ENCODE results near the gene CDC14B.
"Not testable (repeated sequence)": the region's sequence is repeated elsewhere in the genome, so short reads cannot be mapped to it uniquely, and the experiment has no call there.

Gene CDC14B

GRCh38 chr9:96585426-96585825, 34.2 kb downstream of the CDC14B start:
- no peak for DNase-seq (ENCODE audit: low read depth)

DNA sequence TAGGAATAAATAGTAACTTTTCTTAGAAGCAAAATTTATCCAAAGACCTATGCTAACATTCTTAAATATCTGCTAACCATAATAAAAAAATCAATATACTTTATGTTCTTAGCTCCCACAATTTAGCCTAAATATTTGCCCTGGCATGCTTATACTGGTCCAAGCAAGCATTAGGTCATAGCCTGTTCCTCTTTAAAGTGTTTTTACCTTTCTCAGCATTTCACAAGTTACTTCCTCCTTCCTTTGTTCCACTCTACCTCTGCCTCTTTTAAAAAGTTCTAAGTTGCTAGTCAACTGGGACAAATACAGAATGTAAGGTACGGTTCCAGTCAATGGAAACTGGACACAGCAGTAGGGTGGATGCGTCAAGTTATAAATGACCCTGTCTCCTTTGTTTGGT, 37.4 kb downstream of the CDC14B start:
- DNase-seq (ENCODE audit: low read depth): not testable (repeated sequence)

- peak; percentile 26 for DNase-seq (ENCODE audit: low read depth)
Measured at GRCh38 chr9:96581786-96582185, 37.9 kb downstream of the CDC14B start.

DNA sequence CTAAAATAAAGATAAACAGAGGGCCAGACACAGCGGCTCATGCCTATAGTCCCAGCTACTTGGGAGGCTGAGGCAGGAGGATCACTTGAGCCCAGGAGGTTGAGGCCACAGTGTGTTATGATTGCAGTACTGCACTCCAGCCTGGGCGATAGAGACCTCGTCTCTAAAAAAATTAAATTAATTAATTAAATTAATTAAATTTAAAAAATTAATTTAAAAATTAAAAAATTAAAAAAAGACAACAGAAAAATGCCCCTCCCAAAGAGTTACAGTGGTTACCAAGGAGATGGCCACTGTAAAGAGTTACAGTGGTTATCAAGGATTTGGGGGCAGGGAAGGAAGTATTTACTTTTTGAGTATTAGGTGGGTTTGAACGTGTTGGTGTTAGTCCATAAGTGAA, 38.3 kb downstream of the CDC14B start:
- no peak for DNase-seq (ENCODE audit: low read depth)

GRCh38 chr9:96574931-96575351, 44.7 kb downstream of the CDC14B start:
- peak; percentile 96 for DNase-seq (ENCODE audit: low read depth)

DNA sequence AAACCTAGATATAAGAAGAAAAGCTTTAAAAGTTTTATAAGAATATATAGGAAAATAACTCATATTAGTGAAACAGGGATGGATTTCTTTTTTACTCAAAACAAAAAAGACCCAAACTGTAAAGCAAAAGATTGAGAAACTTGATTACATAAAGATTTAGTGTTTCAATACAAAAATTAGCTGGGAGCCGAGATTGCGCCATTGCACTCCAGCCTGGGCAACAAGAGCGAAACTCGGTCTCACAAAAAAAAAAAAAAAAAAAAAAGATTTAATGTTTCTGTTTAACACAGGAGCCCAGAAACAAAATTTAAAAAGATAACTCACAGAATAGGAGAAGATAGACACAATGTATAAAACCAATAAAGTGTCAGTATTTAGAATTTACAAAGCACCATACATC, 45.2 kb downstream of the CDC14B start:
- peak; percentile 23 for DNase-seq (ENCODE audit: low read depth)

GRCh38 chr9:96567203-96567700, 52.4 kb downstream of the CDC14B start:
- peak; percentile 12 for DNase-seq (ENCODE audit: low read depth)

DNA sequence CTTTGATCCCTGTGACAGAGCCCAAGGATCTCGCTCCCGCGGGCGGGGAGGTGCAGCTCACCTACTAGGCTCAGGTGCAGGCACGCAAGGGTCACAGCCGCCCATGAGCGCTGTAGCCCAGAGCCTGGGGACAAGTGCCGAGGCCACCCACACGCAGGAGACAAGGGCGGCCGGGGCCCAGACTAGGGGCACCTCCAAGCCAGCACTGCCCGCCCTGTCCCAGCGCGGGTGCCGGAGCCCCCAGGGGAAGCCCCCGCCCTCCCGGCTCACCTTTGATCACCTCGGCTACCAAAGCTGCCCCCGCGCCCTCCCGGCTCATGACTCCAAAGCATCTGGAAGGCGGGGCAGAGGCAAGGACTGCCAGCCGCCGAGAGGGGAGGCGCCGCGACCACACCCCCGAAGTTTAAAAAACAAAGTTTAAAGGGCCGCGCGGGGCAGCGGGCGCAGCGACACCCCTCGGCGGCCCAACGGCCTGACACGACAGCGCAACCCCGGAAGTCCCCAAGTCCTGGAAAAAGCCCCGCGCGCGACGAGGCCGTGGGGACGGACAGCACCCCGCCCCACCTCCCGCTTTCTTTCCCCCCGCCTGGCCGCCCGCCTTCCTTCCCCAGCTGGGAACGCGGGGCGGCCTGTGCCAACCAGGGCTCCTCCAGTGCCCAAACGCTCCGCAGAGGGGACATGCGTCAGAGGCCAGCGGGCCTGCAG, 53.0 kb downstream of the CDC14B start:
- DNase-seq (ENCODE audit: low read depth): peak; percentile 5

GRCh38 chr9:96565671-96566497, 53.8 kb downstream of the CDC14B start:
- DNase-seq (ENCODE audit: low read depth): peak; percentile 42

DNA sequence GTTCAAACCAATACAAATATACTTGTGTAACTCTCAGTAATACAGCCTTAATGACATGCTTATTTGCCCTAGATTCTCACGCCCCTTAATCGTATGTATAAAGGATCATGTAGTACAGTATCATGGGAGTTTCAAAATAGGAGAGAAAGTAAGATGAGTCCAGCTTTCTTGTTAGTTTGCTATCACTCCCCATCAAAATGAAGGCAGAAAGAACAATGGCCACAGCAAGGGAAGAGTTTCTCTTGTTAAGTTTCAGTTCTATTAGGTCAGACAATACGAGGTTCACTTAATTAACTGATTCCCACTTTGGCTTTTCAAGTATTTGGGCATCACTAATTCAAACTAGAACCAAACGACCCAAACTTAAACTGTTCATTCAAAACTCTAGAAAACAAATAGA, 55.4 kb downstream of the CDC14B start:
- DNase-seq (ENCODE audit: low read depth): no peak

- DNase-seq (ENCODE audit: low read depth): no peak
Measured at GRCh38 chr9:96559339-96559943, 60.2 kb downstream of the CDC14B start.

GRCh38 chr9:96557921-96558320, 61.7 kb downstream of the CDC14B start:
- DNase-seq (ENCODE audit: low read depth): no peak

DNA sequence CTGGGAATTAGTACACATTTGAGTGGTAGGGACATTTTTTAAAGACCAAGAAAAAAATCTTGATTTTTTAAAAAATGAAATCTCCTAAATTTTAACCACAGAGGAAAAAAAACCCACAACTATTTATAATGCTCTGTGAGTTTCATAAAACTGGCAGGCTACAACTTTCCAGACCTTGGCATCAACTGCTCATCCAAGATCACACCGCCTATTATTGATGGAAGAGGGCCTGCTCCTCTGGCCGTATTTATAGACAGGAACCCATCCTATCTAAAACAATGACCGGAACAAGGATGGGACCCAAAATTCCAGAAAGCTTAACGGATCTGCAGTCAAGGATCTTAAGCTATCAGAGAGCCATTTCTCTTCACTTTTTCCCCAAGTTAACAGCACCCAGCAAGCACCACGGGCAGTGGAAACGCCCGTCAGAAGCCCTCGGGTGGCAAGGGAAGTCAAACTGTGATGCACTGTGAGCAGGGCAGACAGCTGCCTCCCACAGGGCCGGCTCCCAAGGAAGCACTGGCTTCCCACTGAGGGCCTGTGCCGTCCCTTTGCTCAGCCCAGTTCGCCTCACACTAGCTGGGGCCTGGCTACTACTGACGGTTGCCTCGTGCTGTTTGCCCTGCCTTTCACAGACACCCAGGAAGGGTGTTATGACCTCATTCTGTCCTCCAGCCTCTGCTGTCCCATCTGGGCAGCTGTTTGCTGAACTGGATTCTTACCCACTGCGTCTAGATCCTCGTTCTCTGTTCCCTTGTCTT, 62.8 kb downstream of the CDC14B start:
- no peak for DNase-seq (ENCODE audit: low read depth)

GRCh38 chr9:96555567-96556386, 63.9 kb downstream of the CDC14B start:
- DNase-seq (ENCODE audit: low read depth): peak; percentile 8

DNA sequence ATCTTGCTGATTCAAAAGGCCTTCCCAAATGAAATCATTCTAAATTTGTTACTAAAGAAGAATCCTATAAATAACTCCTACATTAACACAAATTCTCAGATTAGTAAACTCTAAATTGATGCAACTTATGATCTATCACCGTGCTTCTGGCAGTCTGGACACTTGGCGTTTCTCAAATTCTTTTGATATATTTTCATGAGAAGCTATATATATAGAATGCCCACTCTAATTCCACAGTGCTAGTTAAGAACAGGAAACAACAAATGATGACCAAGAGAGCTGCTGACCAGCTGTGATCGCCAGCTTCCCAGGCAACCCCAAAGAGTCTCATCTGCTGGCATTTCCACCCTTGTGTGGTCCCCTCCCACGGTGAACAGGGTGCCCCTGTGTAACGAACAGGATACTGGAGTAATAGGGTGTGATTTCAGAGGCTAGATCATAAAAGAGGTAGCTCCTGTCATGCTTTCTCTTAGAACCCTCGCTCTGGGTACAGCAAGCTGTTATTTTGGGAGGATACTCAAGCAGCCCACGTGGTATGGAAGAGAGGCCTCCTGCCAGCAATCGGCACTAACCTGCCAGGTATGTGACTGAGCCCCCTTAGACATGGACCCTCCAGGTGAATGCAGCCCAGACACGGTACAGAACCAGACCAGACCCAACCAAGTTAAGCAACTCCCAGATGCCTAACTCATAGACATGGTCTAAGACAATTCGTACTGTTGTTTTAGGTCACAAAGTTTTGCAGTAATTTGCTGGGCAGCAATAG, 64.7 kb downstream of the CDC14B start:
- DNase-seq (ENCODE audit: low read depth): peak; percentile 57

DNA sequence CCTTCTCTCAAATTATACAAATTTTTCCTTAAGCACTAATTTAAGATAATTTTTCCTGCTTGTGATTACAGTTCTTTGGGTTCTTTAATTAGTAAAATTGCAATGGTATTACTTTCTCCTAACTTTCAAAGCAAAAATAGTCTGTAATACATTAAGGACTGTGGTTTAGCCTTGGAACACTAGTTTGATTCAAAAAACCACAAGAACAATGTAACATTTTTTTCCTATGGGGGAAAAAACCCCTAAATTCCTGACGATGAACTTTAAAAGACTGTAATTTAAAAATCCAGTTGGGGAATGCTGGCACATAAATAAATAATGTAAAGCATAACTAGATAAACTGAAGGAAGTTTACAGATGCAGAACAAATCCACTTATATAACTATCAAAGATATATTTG, 65.3 kb downstream of the CDC14B start:
- DNase-seq (ENCODE audit: low read depth): peak; percentile 37

- peak; percentile 79 for DNase-seq (ENCODE audit: low read depth)
Measured at GRCh38 chr9:96553070-96553469, 66.6 kb downstream of the CDC14B start.

GRCh38 chr9:96551403-96551802, 68.2 kb downstream of the CDC14B start:
- DNase-seq (ENCODE audit: low read depth): no peak

DNA sequence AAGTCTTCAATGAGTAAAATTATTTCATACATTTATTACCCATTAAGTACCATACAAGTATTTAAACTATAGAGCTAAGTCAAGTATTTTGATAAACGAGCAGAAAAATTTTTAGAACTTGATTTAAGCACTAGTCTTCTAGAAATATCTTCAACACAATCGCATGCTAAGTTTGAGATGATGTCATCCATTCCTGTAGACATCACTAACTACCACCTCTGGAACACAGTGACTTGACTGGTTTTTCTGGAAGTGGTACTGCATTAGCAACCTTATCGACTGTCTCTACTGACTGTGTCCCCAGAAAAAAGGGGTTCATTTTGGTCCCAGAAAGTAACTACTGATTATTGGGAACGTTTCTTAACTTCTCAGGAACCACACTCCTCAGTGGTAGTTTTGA, 69.0 kb downstream of the CDC14B start:
- DNase-seq (ENCODE audit: low read depth): no peak

- not testable (repeated sequence) for DNase-seq (ENCODE audit: low read depth)
Measured at GRCh38 chr9:96543131-96543530, 76.5 kb downstream of the CDC14B start.
